ENCODE data around the gene ALAS1. TPM values are rescaled to one million over a fixed set of nuclear protein-coding genes. Genes with fewer than 3 reads are reported as not detected.

The ALAS1 gene
- total RNA-seq, 4 donors from 2014 or later = 70.1 to 101 (median 84.0) TPM

GRCh38 chr3:52213901-52214300, 15.9 kb downstream of the ALAS1 start:
- TF ChIP-seq POLR2A (IDR thresholded peaks at IDR 0.05) (no peak), EP300 (IDR thresholded peaks at IDR 0.05; ENCODE audit: low read depth) (no peak), CTCF (IDR thresholded peaks at IDR 0.05) (no peak), POLR2AphosphoS5 (IDR thresholded peaks at IDR 0.05) (no peak)
- in situ Hi-C loops (cut with MboI; ENCODE audit: low pct_ligation_motif_present in 1 of 4, low pct_unique_long_range_greater_than_20kb in 1 of 4, low sequenced_read_pairs in 3 of 4) = no loop called here
- peaks cover 0 to 59% (median 29%) of the 10 kb centered on the region in 4 donors for H3K36me3 ChIP-seq
- H3K27ac ChIP-seq = no peak overlapping the region
- no peaks in the 10 kb centered on the region for H3K9me3 ChIP-seq
- no peaks in the 10 kb centered on the region for H3K27me3 ChIP-seq
- DNase-seq = no peak
- H3K4me1 ChIP-seq = peaks cover 26 to 40% (median 31%) of the 10 kb centered on the region in 4 donors
- intact Hi-C loops (cut with DNase I; ENCODE audit: low total_unique reads) = no loop called here
- no peak overlapping the region for H3K4me3 ChIP-seq

DNA sequence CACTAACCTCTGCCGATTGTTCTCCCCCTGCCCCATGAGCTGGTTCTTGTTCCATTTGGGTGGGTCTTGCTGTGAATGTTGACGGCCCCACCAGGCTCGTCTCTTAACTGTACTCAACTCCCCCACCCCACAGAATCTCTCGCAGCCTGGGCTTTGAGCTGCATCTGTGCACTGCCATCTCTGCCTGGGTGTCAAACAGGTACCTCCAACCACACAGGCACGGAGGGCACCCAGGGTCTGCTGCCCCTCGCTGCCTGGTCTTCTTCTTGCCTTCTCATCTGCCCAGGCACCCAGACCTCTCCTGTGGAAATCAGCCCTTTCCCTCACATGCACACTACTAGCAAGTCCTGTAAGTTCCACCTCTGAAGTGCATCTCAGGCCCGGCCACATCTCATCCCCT, 17.4 kb downstream of the ALAS1 start:
- peaks cover 26 to 41% (median 30%) of the 10 kb centered on the region in 4 donors for H3K4me1 ChIP-seq
- H3K27me3 ChIP-seq = no peaks in the 10 kb centered on the region
- no peak for DNase-seq
- no peaks in the 10 kb centered on the region for H3K9me3 ChIP-seq
- peaks cover 0 to 46% (median 22%) of the 10 kb centered on the region in 4 donors for H3K36me3 ChIP-seq
- no peak for TF ChIP-seq POLR2AphosphoS5 (IDR thresholded peaks at IDR 0.05)
- WGBS, 2 donors (ENCODE audit: low coverage in 1 of 2) = 92 to 96% methylated on average over 6 to 7 of the region's 7 CpGs
- in situ Hi-C loops (cut with MboI; ENCODE audit: low pct_ligation_motif_present in 1 of 4, low pct_unique_long_range_greater_than_20kb in 1 of 4, low sequenced_read_pairs in 3 of 4) = loop anchor here in 1 of 4 donors (5.0 kb wide), 1 partner anchor 127 kb away; no protein-coding TSS in a partner anchor
- intact Hi-C loops (cut with DNase I; ENCODE audit: low total_unique reads) = no loop called here
- peak overlapping the region in 1 of 4 donors; percentile 87 for H3K27ac ChIP-seq
- no peak overlapping the region for H3K4me3 ChIP-seq

- no peak overlapping the region for H3K4me3 ChIP-seq
- intact Hi-C loops (cut with DNase I; ENCODE audit: low total_unique reads) (no loop called here), in situ Hi-C loops (cut with MboI; ENCODE audit: low pct_ligation_motif_present in 1 of 4, low pct_unique_long_range_greater_than_20kb in 1 of 4, low sequenced_read_pairs in 3 of 4) (loop anchor here in 1 of 4 donors (5.0 kb wide), 1 partner anchor 126 kb away; no protein-coding TSS in a partner anchor)
- TF ChIP-seq EP300 (IDR thresholded peaks at IDR 0.05; ENCODE audit: low read depth) (no peak), POLR2A (IDR thresholded peaks at IDR 0.05) (peak; percentile 70), CTCF (IDR thresholded peaks at IDR 0.05) (peak in 2 of 5 experiments; percentile 34 to 56), POLR2AphosphoS5 (IDR thresholded peaks at IDR 0.05) (peak; percentile 38 to 82 (median 72))
- peaks cover 23 to 41% (median 30%) of the 10 kb centered on the region in 4 donors for H3K4me1 ChIP-seq
- H3K27ac ChIP-seq = peak overlapping the region; percentile 81 to 88 (median 87)
- DNase-seq = peak; percentile 89
- no peaks in the 10 kb centered on the region for H3K9me3 ChIP-seq
- 17 to 25% methylated on average over 1 to 13 of the region's 13 CpGs for WGBS, 2 donors (ENCODE audit: low coverage in 1 of 2)
- H3K27me3 ChIP-seq = no peaks in the 10 kb centered on the region
- peaks cover 0 to 34% (median 16%) of the 10 kb centered on the region in 4 donors for H3K36me3 ChIP-seq
Measured at GRCh38 chr3:52216585-52217408, 18.8 kb downstream of the ALAS1 start.

DNA sequence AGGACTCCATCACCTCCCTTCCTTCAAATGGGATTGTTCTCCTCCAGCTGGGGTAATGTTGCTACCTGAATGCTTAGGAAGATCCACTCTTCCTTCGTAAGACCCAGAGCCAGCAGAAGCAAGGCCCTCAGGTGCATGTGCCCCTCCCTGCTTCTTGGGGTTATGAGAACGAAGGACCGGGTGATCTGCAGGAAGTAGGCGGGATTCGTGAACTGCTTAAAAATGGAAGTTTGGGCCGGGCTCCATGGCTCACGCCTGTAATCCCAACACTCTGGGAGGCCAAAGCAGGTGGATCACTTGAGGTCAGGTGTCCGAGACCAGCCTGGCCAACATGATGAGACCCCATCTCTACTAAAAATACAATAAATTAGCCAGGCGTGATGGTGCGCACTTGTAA, 19.4 kb downstream of the ALAS1 start:
- Histone ChIP-seq H3K4me3 (no peak overlapping the region), H3K27me3 (no peaks in the 10 kb centered on the region), H3K36me3 (peaks cover 0 to 28% (median 13%) of the 10 kb centered on the region in 4 donors), H3K27ac (peak overlapping the region; percentile 81 to 88 (median 87)), H3K9me3 (no peaks in the 10 kb centered on the region), H3K4me1 (peaks cover 23 to 41% (median 30%) of the 10 kb centered on the region in 4 donors)
- intact Hi-C loops (cut with DNase I; ENCODE audit: low total_unique reads) (no loop called here), in situ Hi-C loops (cut with MboI; ENCODE audit: low pct_ligation_motif_present in 1 of 4, low pct_unique_long_range_greater_than_20kb in 1 of 4, low sequenced_read_pairs in 3 of 4) (loop anchor here in 1 of 4 donors (5.0 kb wide), 1 partner anchor 125 kb away; no protein-coding TSS in a partner anchor)
- DNase-seq = no peak
- peak; percentile 7 for TF ChIP-seq POLR2A (IDR thresholded peaks at IDR 0.05)
- TF ChIP-seq EP300 (IDR thresholded peaks at IDR 0.05; ENCODE audit: low read depth) = no peak
- TF ChIP-seq POLR2AphosphoS5 (IDR thresholded peaks at IDR 0.05) = no peak
- 53% methylated on average over 10 of the region's 10 CpGs; no CpG with 5 or more reads in 1 of the 2 donors for WGBS, 2 donors (ENCODE audit: low coverage in 1 of 2)

- H3K9me3 ChIP-seq = no peaks in the 10 kb centered on the region
- no peak overlapping the region for H3K4me3 ChIP-seq
- peaks cover 23 to 41% (median 30%) of the 10 kb centered on the region in 4 donors for H3K4me1 ChIP-seq
- H3K36me3 ChIP-seq = peaks cover 0 to 22% (median 9%) of the 10 kb centered on the region in 4 donors
- TF ChIP-seq POLR2AphosphoS5 (IDR thresholded peaks at IDR 0.05) (no peak), CTCF (IDR thresholded peaks at IDR 0.05) (no peak), POLR2A (IDR thresholded peaks at IDR 0.05) (no peak), EP300 (IDR thresholded peaks at IDR 0.05; ENCODE audit: low read depth) (no peak)
- no peaks in the 10 kb centered on the region for H3K27me3 ChIP-seq
- no peak for DNase-seq
- H3K27ac ChIP-seq = peak overlapping the region; percentile 81 to 88 (median 87)
- 77 to 100% methylated on average over 1 to 3 of the region's 3 CpGs for WGBS, 2 donors (ENCODE audit: low coverage in 1 of 2)
- intact Hi-C loops (cut with DNase I; ENCODE audit: low total_unique reads) (loop anchor here (2.0 kb wide), 1 partner anchor 119 kb away; no protein-coding TSS in a partner anchor), in situ Hi-C loops (cut with MboI; ENCODE audit: low pct_ligation_motif_present in 1 of 4, low pct_unique_long_range_greater_than_20kb in 1 of 4, low sequenced_read_pairs in 3 of 4) (loop anchor here in 1 of 4 donors (5.0 kb wide), 1 partner anchor 124 kb away; no protein-coding TSS in a partner anchor)
Measured at GRCh38 chr3:52218026-52218425, 20.1 kb downstream of the ALAS1 start.

Measured in transverse colon (tissue), 4 donors.